A673 (cell line): Measurements from ENCODE around the gene KLHL17. TPM values are rescaled to one million over a fixed set of nuclear protein-coding genes. Genes with fewer than 3 reads are reported as not detected.

Source experiments
- BruUV-seq: library from RNA; stranded (reverse); fragments of 400-500 nt; replicated peaks from 2 replicates; lab custom pipeline; 2021; lab: Mats Ljungman, UMichigan
- CTCF ChIA-PET: fragments of 300-600 bp; sonication (Branson Sonifier 250); formaldehyde crosslinking; loops from one replicate; lab custom pipeline; 2022; ENCODE audit warnings: antibody characterized with exemption; lab: Charles Lee
- POLR2A ChIA-PET: fragments of 300-600 bp; sonication (Branson Sonifier 250); formaldehyde crosslinking; loops from one replicate; lab custom pipeline; 2022; ENCODE audit warnings: antibody characterized with exemption; ENCODE audit not compliant: low non-redundant PET; lab: Charles Lee
- DNase-seq: peaks from one replicate; pipeline ENCODE4 v3.0.0-alpha.2; 2015; ENCODE audit warnings: low spot score
- H3K27ac ChIP-seq: fragments of 200-600 bp; sonication (generic); 2 replicates; pipeline ENCODE4 v1.5.1; 2016; ENCODE audit warnings: mixed run types, low read depth, mild to moderate bottlenecking, mixed read lengths, antibody characterized with exemption, low read length; ENCODE audit not compliant: poor library complexity, severe bottlenecking
- H3K27me3 ChIP-seq: fragments of 200-600 bp; sonication (generic); replicated peaks from 2 replicates; pipeline ENCODE4 v1.6.1; 2017; ENCODE audit warnings: mixed run types, low read depth, mild to moderate bottlenecking, mixed read lengths, antibody characterized with exemption, low read length; ENCODE audit not compliant: insufficient read depth, poor library complexity
- H3K36me3 ChIP-seq: fragments of 200-600 bp; sonication (generic); 2 replicates; pipeline ENCODE4 v1.6.1; 2016; ENCODE audit warnings: mixed run types, mild to moderate bottlenecking, mixed read lengths, antibody characterized with exemption, low read length; ENCODE audit not compliant: insufficient read depth, poor library complexity, severe bottlenecking
- H3K4me1 ChIP-seq: fragments of 200-600 bp; sonication (generic); 2 replicates; pipeline ENCODE4 v1.6.1; 2017; ENCODE audit warnings: mixed run types, mild to moderate bottlenecking, mixed read lengths, antibody characterized with exemption, low read length; ENCODE audit not compliant: insufficient read depth, poor library complexity, severe bottlenecking
- H3K4me3 ChIP-seq: fragments of 200-600 bp; sonication (generic); 2 replicates; pipeline ENCODE4 v1.5.1; 2016; ENCODE audit warnings: low read depth, mixed run types, mild to moderate bottlenecking, mixed read lengths, low read length; ENCODE audit not compliant: poor library complexity, severe bottlenecking
- H3K9me3 ChIP-seq: fragments of 200-600 bp; sonication (generic); 2 replicates; pipeline ENCODE4 v1.6.1; 2016; ENCODE audit warnings: mixed run types, low read depth, mild to moderate bottlenecking, mixed read lengths, antibody characterized with exemption, low read length; ENCODE audit not compliant: poor library complexity, severe bottlenecking
- EZH2 ChIP-seq: fragments of 200-600 bp; sonication (generic); IDR thresholded peaks from 2 replicates; pipeline ENCODE4 v1.6.1; 2017; ENCODE audit warnings: borderline replicate concordance, low read depth, mild to moderate bottlenecking, mixed read lengths, antibody characterized with exemption, low read length; ENCODE audit not compliant: poor library complexity, severe bottlenecking
- intact Hi-C: fragments of 100-400 bp; cut with micrococcal nuclease; formaldehyde crosslinking; loops from one replicate; pipeline ENCODE4 v1.10.0; 2022; ENCODE audit not compliant: unreplicated experiment
- total RNA-seq: library from RNA; stranded (reverse); gene quantifications from 2 replicates; pipeline ENCODE4 v1.2.3, GENCODE V29; 2021
- TF ChIP-seq, protein P1 (sequence below): fragments of 300-800, 200-600 bp; sonication (generic); conservative IDR thresholded peaks from 2 replicates; pipeline ENCODE4 v1.5.1; 2017; ENCODE audit warnings: low read depth, mild to moderate bottlenecking, antibody characterized with exemption, low read length, moderate library complexity, mixed read lengths

KLHL17 gene
- total RNA-seq, 1 experiment from 2014 or later = 43.3 TPM

DNA sequence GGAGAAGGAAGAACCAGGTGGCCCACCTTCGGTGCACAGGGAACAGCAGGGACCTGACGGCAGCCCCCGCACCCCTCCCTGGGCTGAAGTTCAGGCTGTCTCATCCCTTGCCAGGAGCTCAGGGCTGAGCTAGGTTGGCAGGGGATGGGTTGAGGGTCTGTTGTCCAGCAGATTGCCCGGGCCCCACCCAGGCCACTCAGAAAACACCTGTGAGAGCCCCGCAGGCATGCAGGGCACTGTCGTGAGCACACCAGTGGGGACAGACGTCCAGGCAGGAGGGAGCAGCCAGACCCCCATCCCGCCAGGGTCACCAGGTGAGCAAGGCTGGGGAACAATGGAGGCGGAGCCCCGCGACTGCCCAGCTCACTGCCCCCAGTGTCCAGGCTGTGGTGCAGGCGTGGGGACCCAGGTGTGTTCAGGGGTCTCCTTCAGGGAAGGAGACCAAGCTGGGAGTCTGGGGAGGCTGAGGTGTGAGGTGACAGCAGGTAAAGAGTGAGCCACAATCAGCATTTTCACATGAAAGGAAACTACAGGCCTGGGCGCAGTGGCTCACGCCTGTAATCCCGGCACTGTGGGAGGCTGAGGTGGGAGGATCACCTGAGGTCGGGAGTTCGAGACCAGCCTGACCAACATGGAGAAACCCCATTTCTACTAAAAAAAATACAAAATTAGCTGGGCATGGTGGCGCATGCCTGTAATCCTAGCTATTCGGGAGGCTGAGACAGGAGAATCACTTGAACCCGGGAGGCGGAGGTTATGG lies 46.1 kb upstream of the KLHL17 start:
- peaks cover 38% of the 10 kb centered on the region for H3K4me1 ChIP-seq
- H3K27me3 ChIP-seq = no peaks in the 10 kb centered on the region
- DNase-seq = no peak
- intact Hi-C loops = no loop called here
- TF ChIP-seq, protein P1, sequence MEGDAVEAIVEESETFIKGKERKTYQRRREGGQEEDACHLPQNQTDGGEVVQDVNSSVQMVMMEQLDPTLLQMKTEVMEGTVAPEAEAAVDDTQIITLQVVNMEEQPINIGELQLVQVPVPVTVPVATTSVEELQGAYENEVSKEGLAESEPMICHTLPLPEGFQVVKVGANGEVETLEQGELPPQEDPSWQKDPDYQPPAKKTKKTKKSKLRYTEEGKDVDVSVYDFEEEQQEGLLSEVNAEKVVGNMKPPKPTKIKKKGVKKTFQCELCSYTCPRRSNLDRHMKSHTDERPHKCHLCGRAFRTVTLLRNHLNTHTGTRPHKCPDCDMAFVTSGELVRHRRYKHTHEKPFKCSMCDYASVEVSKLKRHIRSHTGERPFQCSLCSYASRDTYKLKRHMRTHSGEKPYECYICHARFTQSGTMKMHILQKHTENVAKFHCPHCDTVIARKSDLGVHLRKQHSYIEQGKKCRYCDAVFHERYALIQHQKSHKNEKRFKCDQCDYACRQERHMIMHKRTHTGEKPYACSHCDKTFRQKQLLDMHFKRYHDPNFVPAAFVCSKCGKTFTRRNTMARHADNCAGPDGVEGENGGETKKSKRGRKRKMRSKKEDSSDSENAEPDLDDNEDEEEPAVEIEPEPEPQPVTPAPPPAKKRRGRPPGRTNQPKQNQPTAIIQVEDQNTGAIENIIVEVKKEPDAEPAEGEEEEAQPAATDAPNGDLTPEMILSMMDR = no peak
- no peak for TF ChIP-seq EZH2
- H3K4me3 ChIP-seq = no peak overlapping the region
- POLR2A ChIA-PET = no interaction called here
- H3K36me3 ChIP-seq = no peaks in the 10 kb centered on the region
- BruUV-seq = no TSS peak
- CTCF ChIA-PET = no interaction called here
- H3K27ac ChIP-seq = no peak overlapping the region
- H3K9me3 ChIP-seq = no peaks in the 10 kb centered on the region

DNA sequence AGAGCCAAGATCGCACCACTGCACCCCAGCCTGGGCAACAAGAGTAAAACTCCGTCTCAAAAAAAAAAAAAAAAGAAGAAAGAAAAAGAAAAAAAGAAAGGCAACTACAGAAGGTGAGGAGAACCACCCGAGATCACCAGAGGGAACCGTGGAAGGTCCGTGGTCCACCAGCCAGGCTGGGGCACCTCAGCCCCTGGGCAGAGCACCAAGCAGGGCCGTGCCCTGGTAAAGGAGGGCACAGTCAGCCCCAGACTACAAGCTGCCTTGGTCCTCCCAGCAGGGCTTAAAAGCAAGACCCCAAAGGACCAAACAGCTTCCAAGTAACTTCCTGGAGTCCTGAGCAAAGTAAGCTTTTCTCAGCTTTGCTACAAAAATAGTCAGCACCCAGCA lies 45.5 kb upstream of the KLHL17 start:
- Histone ChIP-seq H3K4me1 (peaks cover 38% of the 10 kb centered on the region), H3K4me3 (no peak overlapping the region), H3K27ac (no peak overlapping the region), H3K27me3 (no peaks in the 10 kb centered on the region), H3K9me3 (no peaks in the 10 kb centered on the region), H3K36me3 (no peaks in the 10 kb centered on the region)
- ChIA-PET POLR2A (no interaction called here), CTCF (no interaction called here)
- no peak for TF ChIP-seq EZH2
- TF ChIP-seq, protein P1 = no peak
- intact Hi-C loops = no loop called here
- BruUV-seq = TSS peak; percentile 46
- no peak for DNase-seq

DNA sequence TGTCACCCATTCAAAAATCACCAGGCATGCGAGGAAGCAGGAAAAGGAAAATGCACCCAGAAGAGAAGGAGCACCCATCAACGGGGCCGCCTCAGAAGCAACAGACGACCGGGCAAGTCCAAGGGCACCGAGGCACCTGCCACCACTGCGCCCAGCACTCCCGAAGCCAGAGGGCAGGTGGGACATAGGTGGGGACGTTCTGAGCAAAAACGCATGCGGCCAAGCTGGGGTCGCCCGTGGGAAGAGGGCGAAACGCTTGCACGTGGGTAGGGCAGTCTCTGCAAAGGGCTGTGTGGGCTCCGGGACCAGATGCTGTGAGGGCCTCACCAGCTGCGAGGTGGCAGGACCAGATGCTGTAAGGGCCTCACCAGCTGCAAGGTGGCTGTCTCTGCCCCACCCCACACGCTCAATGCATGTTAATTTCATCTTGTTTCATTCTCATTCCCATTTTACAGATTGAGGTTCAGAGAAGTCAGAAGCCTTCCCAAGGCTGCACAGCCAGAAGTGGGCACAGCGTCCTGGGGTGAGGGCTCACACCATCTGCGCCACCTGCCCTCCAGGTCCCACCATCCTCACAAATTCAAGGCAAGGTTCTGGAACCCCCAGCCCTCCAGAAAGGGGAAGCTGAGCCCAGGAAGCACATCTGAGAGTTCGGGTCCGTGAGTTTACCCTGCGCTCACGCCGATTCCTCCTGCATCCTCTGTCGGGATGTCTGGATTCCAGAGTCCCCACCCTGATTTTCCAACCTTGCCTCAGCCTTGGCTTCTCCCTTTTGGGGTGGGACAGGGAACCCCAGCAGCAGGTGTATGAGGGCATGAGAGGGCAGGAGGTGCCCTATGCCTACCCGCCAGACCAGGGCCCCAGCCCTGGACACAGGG lies 44.9 kb upstream of the KLHL17 start:
- Histone ChIP-seq H3K27me3 (no peaks in the 10 kb centered on the region), H3K27ac (no peak overlapping the region), H3K4me1 (peaks cover 38% of the 10 kb centered on the region), H3K36me3 (no peaks in the 10 kb centered on the region), H3K9me3 (no peaks in the 10 kb centered on the region), H3K4me3 (no peak overlapping the region)
- ChIA-PET CTCF (no interaction called here), POLR2A (no interaction called here)
- no peak for TF ChIP-seq EZH2
- TF ChIP-seq, protein P1 = no peak
- DNase-seq = no peak
- intact Hi-C loops = no loop called here
- no TSS peak for BruUV-seq
